Chondrocyte (in vitro differentiated cells): ENCODE measurements around the gene CLCF1. TPM values are rescaled to one million over a fixed set of nuclear protein-coding genes. Genes with fewer than 3 reads are reported as not detected.

Source experiments
- DNase-seq: peaks from one replicate; pipeline ENCODE4 v3.0.0; 2021; ENCODE audit warnings: mixed read lengths, low spot score
- H3K27ac Mint-ChIP-seq: one replicate; pipeline ENCODE4 v1.8.0; 2021; ENCODE audit warnings: mild to moderate bottlenecking, moderate library complexity, mixed read lengths; ENCODE audit not compliant: unreplicated experiment
- H3K27me3 Mint-ChIP-seq: 2 replicates; pipeline ENCODE4 v1.8.0; 2021; ENCODE audit warnings: low read depth, mixed read lengths
- H3K36me3 Mint-ChIP-seq: 2 replicates; pipeline ENCODE4 v1.8.0; 2021; ENCODE audit warnings: low read depth, mixed read lengths
- H3K4me1 Mint-ChIP-seq: 2 replicates; pipeline ENCODE4 v1.8.0; 2021; ENCODE audit warnings: low read depth, mild to moderate bottlenecking, mixed read lengths
- H3K4me3 Mint-ChIP-seq: one replicate; pipeline ENCODE4 v1.8.0; 2021; ENCODE audit warnings: mild to moderate bottlenecking, moderate library complexity, mixed read lengths; ENCODE audit not compliant: unreplicated experiment
- H3K9me3 Mint-ChIP-seq: 2 replicates; pipeline ENCODE4 v1.8.0; 2021; ENCODE audit warnings: low read depth, mixed read lengths
- CTCF ChIP-seq: fragments of 200-600 bp; sonication (generic); IDR thresholded peaks from 2 replicates; pipeline ENCODE4 v1.5.0; 2021; ENCODE audit warnings: antibody characterized with exemption, mild to moderate bottlenecking, moderate library complexity
- total RNA-seq: library from RNA; stranded (reverse); gene quantifications from 3 replicates; pipeline ENCODE4 v1.2.1, GENCODE V29; 2021

Gene CLCF1
- total RNA-seq, 1 donor from 2014 or later = 4.9 TPM

GRCh38 chr11:67400251-67400941 lies 27.0 kb upstream of the CLCF1 start:
- Mint-ChIP-seq H3K36me3 (peaks cover 12% of the 10 kb centered on the region), H3K27me3 (no peaks in the 10 kb centered on the region), H3K9me3 (no peaks in the 10 kb centered on the region), H3K27ac (peak overlapping the region; percentile 61), H3K4me3 (peak overlapping the region; percentile 73), H3K4me1 (peaks cover 20% of the 10 kb centered on the region)
- TF ChIP-seq CTCF = no peak
- no peak for DNase-seq

GRCh38 chr11:67398661-67399563 lies 25.5 kb upstream of the CLCF1 start:
- H3K27ac Mint-ChIP-seq = peak overlapping the region; percentile 54
- no peaks in the 10 kb centered on the region for H3K27me3 Mint-ChIP-seq
- H3K36me3 Mint-ChIP-seq = peaks cover 12% of the 10 kb centered on the region
- no peaks in the 10 kb centered on the region for H3K9me3 Mint-ChIP-seq
- DNase-seq = no peak
- TF ChIP-seq CTCF = no peak
- H3K4me1 Mint-ChIP-seq = peaks cover 20% of the 10 kb centered on the region
- H3K4me3 Mint-ChIP-seq = peak overlapping the region; percentile 4

GRCh38 chr11:67397986-67398660 lies 24.7 kb upstream of the CLCF1 start:
- Mint-ChIP-seq H3K4me1 (peaks cover 20% of the 10 kb centered on the region), H3K27me3 (no peaks in the 10 kb centered on the region), H3K9me3 (no peaks in the 10 kb centered on the region), H3K4me3 (no peak overlapping the region), H3K36me3 (peaks cover 12% of the 10 kb centered on the region), H3K27ac (no peak overlapping the region)
- DNase-seq = no peak
- no peak for TF ChIP-seq CTCF

GRCh38 chr11:67397536-67397935 lies 24.1 kb upstream of the CLCF1 start:
- no peak for TF ChIP-seq CTCF

More at GRCh38 chr11:67397536-67397935, 24.1 kb upstream of the CLCF1 start:
- DNase-seq = no peak
- Mint-ChIP-seq H3K4me3 (no peak overlapping the region), H3K27ac (no peak overlapping the region), H3K36me3 (peaks cover 13% of the 10 kb centered on the region), H3K9me3 (no peaks in the 10 kb centered on the region), H3K4me1 (peaks cover 23% of the 10 kb centered on the region), H3K27me3 (no peaks in the 10 kb centered on the region)
